ENCODE data around the gene FAM98C.
"Not testable (repeated sequence)": the region's sequence is repeated elsewhere in the genome, so short reads cannot be mapped to it uniquely, and the experiment has no call there.

The FAM98C gene

GRCh38 chr19:38402967-38403674, at the start of gene FAM98C:
Gene FAM98C, plus strand, starts transcription at chr19:38403093. Its CDS starts 61 bp downstream, at chr19:38403154.
- peak; percentile 99 for DNase-seq
- in situ Hi-C loops (cut with MboI; ENCODE audit: low pct_unique_long_range_greater_than_20kb, low sequenced_read_pairs) = no loop called here

DNA sequence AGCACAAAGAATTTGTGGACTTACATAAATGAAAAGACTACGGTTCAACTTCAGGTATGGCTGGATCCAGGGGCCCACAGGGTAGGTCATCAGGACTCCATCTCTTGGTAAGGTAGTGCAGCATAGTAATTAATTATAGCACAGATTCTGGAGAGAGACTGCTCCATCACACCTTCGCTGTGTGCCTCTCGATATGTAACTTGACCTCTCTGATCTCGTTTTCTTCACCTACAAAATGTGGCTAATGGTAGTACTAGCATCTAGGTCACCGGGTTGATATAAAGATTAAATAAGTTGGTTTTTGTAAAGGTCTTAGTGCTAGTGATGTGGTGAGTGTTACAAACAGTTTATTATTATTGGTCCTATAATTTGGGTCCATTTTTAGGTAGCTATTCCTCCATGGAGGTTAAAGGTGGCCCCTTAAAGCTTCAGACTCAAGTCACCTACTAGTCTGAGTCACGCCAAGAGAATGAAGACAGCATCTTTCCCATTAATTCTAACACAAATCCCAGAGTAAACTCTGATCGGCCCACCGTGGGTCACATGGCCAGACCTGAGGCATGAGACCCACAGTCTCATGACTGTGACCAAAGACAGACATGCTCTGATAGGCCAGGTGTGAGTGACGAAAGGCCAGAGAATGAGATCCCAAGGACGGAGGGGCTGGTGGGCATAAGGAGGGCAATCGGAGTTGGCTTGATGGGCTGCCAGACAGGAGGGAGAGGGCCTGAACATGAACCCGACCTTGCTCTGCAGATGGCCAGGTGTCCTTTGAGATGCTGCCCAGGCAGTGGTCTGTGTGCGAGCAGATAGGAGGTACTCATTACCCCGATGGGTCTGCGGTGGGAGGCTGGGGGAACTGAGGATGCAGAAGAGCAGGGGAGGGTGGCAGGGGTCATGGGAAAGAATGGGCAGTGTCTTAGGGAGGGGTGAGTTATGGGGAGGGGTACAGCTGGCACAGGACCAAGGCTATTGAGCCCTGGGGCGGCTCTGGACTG, 46.9 kb upstream of the FAM98C start:
- in situ Hi-C loops (cut with MboI; ENCODE audit: low pct_unique_long_range_greater_than_20kb, low sequenced_read_pairs) = no loop called here
- no peak for DNase-seq

GRCh38 chr19:38358071-38358470, 44.8 kb upstream of the FAM98C start:
- in situ Hi-C loops (cut with MboI; ENCODE audit: low pct_unique_long_range_greater_than_20kb, low sequenced_read_pairs) = no loop called here

GRCh38 chr19:38359242-38360021, 43.5 kb upstream of the FAM98C start:
- in situ Hi-C loops (cut with MboI; ENCODE audit: low pct_unique_long_range_greater_than_20kb, low sequenced_read_pairs) = no loop called here
- DNase-seq = no peak

More at GRCh38 chr19:38358071-38358470, 44.8 kb upstream of the FAM98C start:
- no peak for DNase-seq

- in situ Hi-C loops (cut with MboI; ENCODE audit: low pct_unique_long_range_greater_than_20kb, low sequenced_read_pairs) = no loop called here
- no peak for DNase-seq
Measured at GRCh38 chr19:38360351-38360750, 42.5 kb upstream of the FAM98C start.

- in situ Hi-C loops (cut with MboI; ENCODE audit: low pct_unique_long_range_greater_than_20kb, low sequenced_read_pairs) = no loop called here
- DNase-seq = no peak
Measured at GRCh38 chr19:38360839-38361631, 41.9 kb upstream of the FAM98C start.

DNA sequence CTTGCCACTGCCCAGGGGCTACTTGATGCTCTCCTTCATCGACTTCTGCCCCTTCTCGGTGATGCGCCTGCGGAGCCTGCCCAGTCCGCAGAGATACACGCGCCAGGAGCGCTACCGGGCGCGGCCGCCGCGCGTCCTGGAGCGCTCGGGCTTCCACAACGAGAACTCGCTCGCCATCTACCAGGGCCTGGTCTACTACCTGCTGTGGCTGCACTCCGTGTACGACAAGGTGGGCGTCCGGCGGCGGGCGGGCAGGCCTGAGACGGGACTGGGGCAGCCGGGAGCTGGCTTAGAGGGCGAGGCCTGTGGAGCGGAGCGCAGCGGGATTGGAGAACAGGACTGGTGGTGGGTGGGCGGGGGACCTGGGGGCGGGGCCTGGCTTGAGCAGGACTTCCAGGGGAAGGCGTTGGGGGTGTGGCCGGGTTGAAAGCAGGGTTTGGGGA, 41.2 kb upstream of the FAM98C start:
- peak; percentile 88 for DNase-seq
- in situ Hi-C loops (cut with MboI; ENCODE audit: low pct_unique_long_range_greater_than_20kb, low sequenced_read_pairs) = no loop called here

DNA sequence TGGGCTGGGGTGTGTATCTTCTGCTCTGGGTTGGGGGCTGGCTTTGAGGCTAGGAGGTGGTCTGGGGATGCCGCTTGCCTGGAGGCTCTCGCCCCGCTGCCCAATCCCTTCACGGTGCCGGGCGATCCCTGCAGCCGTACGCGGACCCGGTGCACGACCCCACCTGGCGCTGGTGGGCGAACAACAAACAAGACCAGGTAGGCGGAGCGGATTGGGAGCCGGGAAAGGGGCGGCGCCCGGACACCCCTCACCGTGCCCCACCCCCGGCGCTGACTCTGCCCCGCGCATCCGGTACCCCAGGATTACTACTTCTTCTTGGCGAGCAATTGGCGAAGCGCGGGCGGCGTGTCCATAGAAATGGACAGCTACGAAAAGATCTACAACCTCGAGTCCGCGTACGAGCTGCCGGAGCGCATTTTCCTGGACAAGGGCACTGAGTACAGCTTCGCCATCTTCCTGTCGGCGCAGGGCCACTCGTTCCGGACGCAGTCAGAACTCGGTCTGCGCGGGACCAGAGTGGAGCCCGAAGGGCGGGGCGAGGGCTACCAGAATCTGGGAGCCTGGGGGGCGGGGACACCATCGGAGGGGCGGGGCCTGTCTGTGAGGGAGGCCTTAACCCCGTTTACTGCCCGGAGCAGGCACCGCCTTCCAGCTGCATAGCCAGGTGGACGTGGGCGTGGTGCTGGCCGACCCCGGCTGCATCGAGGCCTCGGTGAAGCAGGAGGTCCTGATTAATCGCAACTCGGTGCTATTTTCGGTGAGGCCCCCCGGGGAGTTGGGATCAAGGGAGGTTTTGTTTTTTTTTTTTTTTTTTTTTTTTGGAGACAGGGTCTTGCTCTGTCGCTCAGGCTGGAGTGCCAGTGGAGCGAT, 40.6 kb upstream of the FAM98C start:
- peak; percentile 90 for DNase-seq
- in situ Hi-C loops (cut with MboI; ENCODE audit: low pct_unique_long_range_greater_than_20kb, low sequenced_read_pairs) = no loop called here

DNA sequence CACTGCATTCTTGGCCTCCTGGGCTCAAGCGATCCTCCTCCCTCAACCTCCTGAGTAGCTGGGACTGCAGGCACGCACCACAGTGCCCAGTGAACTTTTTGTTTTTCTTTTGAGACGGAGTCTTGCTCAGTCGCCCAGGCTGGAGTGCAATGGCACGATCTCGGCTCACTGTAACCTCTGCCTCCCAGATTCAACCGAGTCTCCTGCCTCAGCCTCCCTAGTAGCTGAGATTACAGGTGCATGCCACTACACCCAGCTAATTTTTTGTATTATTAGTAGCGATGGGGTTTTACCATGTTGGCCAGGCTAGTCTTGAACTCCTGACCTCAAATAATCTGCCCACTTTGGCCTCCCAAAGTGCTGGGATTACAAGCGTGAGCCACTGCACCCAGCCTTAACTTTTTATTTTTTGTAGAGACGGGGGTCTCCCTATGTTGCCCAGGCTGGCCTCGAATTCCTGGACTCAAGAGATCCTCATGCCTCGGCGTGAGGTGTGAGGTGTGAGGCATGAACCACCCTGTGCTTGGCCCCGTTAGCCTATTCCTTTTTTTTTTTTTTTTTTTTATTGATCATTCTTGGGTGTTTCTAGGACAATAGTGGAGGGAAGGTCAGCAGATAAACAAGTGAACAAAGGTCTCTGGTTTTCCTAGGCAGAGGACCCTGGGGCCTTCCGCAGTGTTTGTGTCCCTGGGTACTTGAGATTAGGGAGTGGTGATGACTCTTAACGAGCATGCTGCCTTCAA, 39.8 kb upstream of the FAM98C start:
- in situ Hi-C loops (cut with MboI; ENCODE audit: low pct_unique_long_range_greater_than_20kb, low sequenced_read_pairs); DNase-seq: not testable (repeated sequence)

DNA sequence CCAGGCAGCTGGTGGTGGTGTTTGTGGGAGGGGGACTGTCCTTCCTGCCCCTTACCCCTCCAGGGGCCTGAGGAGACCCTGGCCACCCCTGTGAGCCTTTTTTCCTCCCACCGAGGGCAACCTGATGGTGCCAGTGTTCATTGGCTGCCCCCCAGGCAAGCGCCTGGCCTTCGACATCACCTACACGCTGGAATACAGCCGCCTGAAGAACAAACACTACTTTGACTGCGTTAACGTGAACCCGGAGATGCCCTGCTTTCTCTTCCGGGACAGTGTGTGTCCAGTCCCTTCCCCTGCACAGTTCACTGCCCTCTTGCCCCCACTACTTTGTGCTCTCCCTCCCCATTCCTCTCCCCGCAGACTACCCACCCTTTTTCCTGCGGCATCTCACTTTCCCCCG, 35.9 kb upstream of the FAM98C start:
- in situ Hi-C loops (cut with MboI; ENCODE audit: low pct_unique_long_range_greater_than_20kb, low sequenced_read_pairs) = no loop called here

DNA sequence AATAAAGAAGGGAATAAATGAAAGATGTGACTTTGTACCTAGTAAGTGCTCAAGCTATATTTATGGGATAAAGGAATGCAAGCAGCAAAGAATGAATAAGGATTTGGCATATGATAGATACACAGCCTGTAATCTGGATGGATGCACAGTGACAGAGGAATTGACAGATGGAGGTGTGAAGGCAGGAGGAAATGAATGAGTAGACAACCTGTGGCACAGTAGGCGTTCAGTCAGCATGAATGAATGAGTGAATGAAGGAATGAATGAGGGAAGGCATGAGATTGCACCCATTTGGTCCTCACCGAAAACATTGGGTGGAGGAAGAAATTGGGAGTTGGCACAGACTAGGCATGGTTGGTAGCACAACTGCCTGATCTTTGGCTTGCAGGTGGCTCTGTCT, 33.3 kb upstream of the FAM98C start:
- DNase-seq = no peak
- in situ Hi-C loops (cut with MboI; ENCODE audit: low pct_unique_long_range_greater_than_20kb, low sequenced_read_pairs) = no loop called here

More for the DNA sequence above, 35.9 kb upstream of the FAM98C start:
- DNase-seq = no peak

DNA sequence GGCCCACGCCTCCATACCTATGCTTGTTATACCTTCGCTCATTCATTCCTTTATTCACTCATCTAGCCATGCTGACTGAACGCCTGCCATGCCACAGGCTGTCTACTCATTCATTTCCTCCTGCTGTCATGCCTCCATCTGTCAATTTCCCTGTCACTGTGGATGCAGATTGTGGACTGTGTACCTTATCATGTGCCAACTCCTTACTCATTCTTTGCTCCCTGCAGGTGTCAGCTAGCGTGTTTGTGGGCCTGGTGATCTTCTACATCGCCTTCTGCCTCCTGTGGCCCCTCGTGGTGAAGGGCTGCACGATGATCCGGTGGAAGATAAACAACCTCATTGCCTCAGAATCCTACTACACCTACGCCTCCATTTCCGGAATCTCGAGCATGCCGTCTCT, 32.6 kb upstream of the FAM98C start:
- in situ Hi-C loops (cut with MboI; ENCODE audit: low pct_unique_long_range_greater_than_20kb, low sequenced_read_pairs) = no loop called here
- DNase-seq = no peak

- in situ Hi-C loops (cut with MboI; ENCODE audit: low pct_unique_long_range_greater_than_20kb, low sequenced_read_pairs) = no loop called here
- DNase-seq = no peak
Measured at GRCh38 chr19:38371081-38371480, 31.8 kb upstream of the FAM98C start.

DNA sequence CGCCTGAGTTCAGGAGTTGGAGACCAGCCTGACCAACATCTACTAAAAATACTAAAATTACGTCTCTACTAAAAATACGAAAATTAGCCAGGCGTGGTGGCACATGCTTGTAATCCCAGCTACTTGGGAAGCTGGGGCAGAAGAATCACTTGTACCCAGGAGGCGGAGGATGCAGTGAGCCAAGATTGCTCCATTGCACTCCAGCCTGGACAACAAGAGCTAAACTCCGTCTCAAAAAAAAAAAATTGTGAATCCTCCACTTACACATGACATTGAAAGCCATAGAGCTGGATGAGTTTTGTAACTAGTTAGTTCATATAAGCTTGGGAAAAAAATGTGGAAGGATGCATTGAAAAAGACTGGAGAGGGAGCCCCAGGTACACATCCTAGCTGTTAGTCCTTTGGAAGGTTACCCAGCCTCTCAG, 29.0 kb upstream of the FAM98C start:
- in situ Hi-C loops (cut with MboI; ENCODE audit: low pct_unique_long_range_greater_than_20kb, low sequenced_read_pairs) = no loop called here
- no peak for DNase-seq

GRCh38 chr19:38374332-38375097, 28.4 kb upstream of the FAM98C start, which contains the start of gene PSMD8:
Gene PSMD8, plus strand, starts transcription at chr19:38374571. Its CDS starts 31 bp downstream, at chr19:38374602.
- DNase-seq = peak; percentile 100
- in situ Hi-C loops (cut with MboI; ENCODE audit: low pct_unique_long_range_greater_than_20kb, low sequenced_read_pairs) = no loop called here

- no peak for DNase-seq
- in situ Hi-C loops (cut with MboI; ENCODE audit: low pct_unique_long_range_greater_than_20kb, low sequenced_read_pairs) = no loop called here
Measured at GRCh38 chr19:38375098-38375493, 27.8 kb upstream of the FAM98C start.

All from KBM-7 (cell line).